K562 (cell line): Measurements from ENCODE around the gene BTD. TPM values are rescaled to one million over a fixed set of nuclear protein-coding genes. Genes with fewer than 3 reads are reported as not detected.

Experiments
- ATAC-seq: fragments of 200-7000 bp; cut with Tn5 transposase; 3 replicates; pipeline ENCODE4 v1.9.1; 2020; ENCODE audit warnings: moderate library complexity
- BruUV-seq: library from RNA; stranded (reverse); fragments of 400-500 nt; replicated peaks from 2 replicates; lab custom pipeline; 2021; lab: Mats Ljungman, UMichigan
- CTCF ChIA-PET: fragments of 300-600 bp; formaldehyde crosslinking; extraction: SDS; loops from one replicate; lab custom pipeline; 2021; ENCODE audit warnings: low intra/inter-chr PET ratio; lab: Yijun Ruan, JAX
- POLR2A ChIA-PET: fragments of 300-600, 350-650 bp; sonication (Branson Sonifier 250); formaldehyde crosslinking; extraction: SDS; loops from one replicate; lab custom pipeline; 2021; ENCODE audit warnings: antibody characterized with exemption, inconsistent platforms; lab: Yijun Ruan, JAX
- DNase-seq, 4 experiments: peaks; one replicate each; pipeline versions ENCODE4 v3.0.0 to v3.0.0-alpha.2; 2011 to 2018; ENCODE audit warnings: low spot score in 3 of 4, mixed read lengths in 3 of 4; ENCODE audit errors: extremely low read depth in 1 of 4
- FAIRE-seq: peaks from 2 replicates; lab custom pipeline; 2011; peaks lifted over from hg19 to GRCh38; lab: Jason Lieb, UNC
- H2AFZ ChIP-seq: 2 replicates; pipeline ENCODE4 v1.6.0; 2011; ENCODE audit warnings: low read depth, low read length, control low read depth, inconsistent platforms
- H3K27ac ChIP-seq: fragments of 200-600 bp; 3 replicates; pipeline ENCODE4 v1.8.0; 2011; ENCODE audit warnings: low read depth, mild to moderate bottlenecking, control low read depth, inconsistent platforms, low read length, moderate library complexity, mixed read lengths; ENCODE audit errors: extremely low read depth
- H3K27me3 ChIP-seq, 2 experiments: fragments of 300-600 bp in 1 of 2; 2 replicates in 1 of 2; 3 replicates in 1 of 2; pipeline versions ENCODE4 v1.6.0 to v1.8.0; 2011; ENCODE audit warnings: inconsistent platforms in 2 of 2, low read length in 2 of 2, mild to moderate bottlenecking in 1 of 2, mixed read lengths in 1 of 2, moderate library complexity in 1 of 2; ENCODE audit not compliant: control insufficient read depth in 2 of 2, insufficient read depth in 2 of 2
- H3K36me3 ChIP-seq: fragments of 300-600 bp; 3 replicates; pipeline ENCODE4 v1.8.0; 2011; ENCODE audit warnings: mild to moderate bottlenecking, low read length, inconsistent platforms; ENCODE audit not compliant: control insufficient read depth, insufficient read depth
- H3K4me1 ChIP-seq, 2 experiments: fragments of 200-600 bp in 1 of 2; replicated peaks in 1 of 2; 2 replicates in 1 of 2; 3 replicates in 1 of 2; pipeline versions ENCODE4 v1.5.1 to v1.8.0; 2011; ENCODE audit warnings: inconsistent platforms in 2 of 2, low read length in 2 of 2, mild to moderate bottlenecking in 1 of 2, mixed read lengths in 1 of 2, moderate library complexity in 1 of 2; ENCODE audit not compliant: control insufficient read depth in 2 of 2, insufficient read depth in 2 of 2
- H3K4me2 ChIP-seq: 2 replicates; pipeline ENCODE4 v1.6.1; 2011; ENCODE audit warnings: low read length, control low read depth, inconsistent platforms, mixed read lengths; ENCODE audit not compliant: insufficient read depth
- H3K4me3 ChIP-seq: fragments of 200-600 bp; sonication (generic), shearing (Covaris generic); 2 replicates; pipeline ENCODE4 v1.5.1; 2016; ENCODE audit warnings: control low read depth, inconsistent platforms
- H3K79me2 ChIP-seq: fragments of 200-600 bp; 3 replicates; pipeline ENCODE4 v1.8.0; 2011; ENCODE audit warnings: low read length, inconsistent platforms; ENCODE audit not compliant: control insufficient read depth, insufficient read depth
- H3K9ac ChIP-seq, 2 experiments: 2 replicates each; pipeline versions ENCODE4 v1.6.0 to v1.6.1; 2011; ENCODE audit warnings: low read depth in 2 of 2, low read length in 2 of 2, control low read depth in 1 of 2, inconsistent platforms in 1 of 2, mild to moderate bottlenecking in 1 of 2, mixed read lengths in 1 of 2; ENCODE audit not compliant: insufficient read depth in 1 of 2
- H3K9me1 ChIP-seq: one replicate; pipeline ENCODE4 v1.6.0; 2011; ENCODE audit warnings: inconsistent platforms, mild to moderate bottlenecking, low read length, moderate library complexity; ENCODE audit not compliant: control insufficient read depth, insufficient read depth
- H3K9me3 ChIP-seq: replicated peaks from 2 replicates; pipeline ENCODE4 v1.5.1; 2011; ENCODE audit warnings: low read depth, low read length, inconsistent platforms; ENCODE audit not compliant: control insufficient read depth, insufficient read depth
- H4K20me1 ChIP-seq: replicated peaks from 2 replicates; pipeline ENCODE4 v1.6.1; 2011; ENCODE audit warnings: low read length, inconsistent platforms, mixed read lengths; ENCODE audit not compliant: control insufficient read depth, insufficient read depth
- CBX1 ChIP-seq: sonication (generic); IDR thresholded peaks from 2 replicates; pipeline ENCODE4 v1.6.1; 2016; ENCODE audit warnings: antibody characterized with exemption, low read depth, mild to moderate bottlenecking
- CBX8 ChIP-seq: fragments of 200-600 bp; sonication (generic); IDR thresholded peaks from 2 replicates; pipeline ENCODE4 v1.6.1; 2012; ENCODE audit warnings: borderline replicate concordance, mixed run types, low read depth, mild to moderate bottlenecking, moderate library complexity, mixed read lengths, low read length, control low read depth, inconsistent platforms; ENCODE audit not compliant: poor library complexity, severe bottlenecking; ENCODE audit errors: extremely low read depth
- CREBBP ChIP-seq: IDR thresholded peaks from one replicate; pipeline ENCODE4 v1.6.1; 2012; ENCODE audit warnings: low read depth, mild to moderate bottlenecking, control low read depth, inconsistent platforms, low read length
- ESRRB ChIP-seq: fragments of 250-450 bp; sonication (Bioruptor Pico); IDR thresholded peaks from 2 replicates; pipeline ENCODE4 v1.5.0; 2020; ENCODE audit warnings: mild to moderate bottlenecking, moderate library complexity, borderline replicate concordance
- FOXJ2 ChIP-seq: fragments of 200-800 bp; sonication (Bioruptor generic); IDR thresholded peaks from 2 replicates; pipeline ENCODE4 v1.6.1; 2016; ENCODE audit warnings: missing genetic modification characterization, missing compliant biosample characterization
- IFI16 ChIP-seq: fragments of 250-450 bp; sonication (Bioruptor Pico); IDR thresholded peaks from 2 replicates; pipeline ENCODE4 v2.1.2; 2022; ENCODE audit warnings: mild to moderate bottlenecking, inconsistent platforms
- KDM1A ChIP-seq, 2 experiments: fragments of 450-650 bp; IDR thresholded peaks; 2 replicates each; pipeline ENCODE4 v1.6.1; 2016; ENCODE audit warnings: mild to moderate bottlenecking in 2 of 2
- NONO ChIP-seq, 2 experiments: fragments of 200-400 bp in 1 of 2; fragments of 450-650 bp in 1 of 2; formaldehyde crosslinking in 1 of 2; IDR thresholded peaks; 2 replicates each; pipeline ENCODE4 v1.6.1; 2017; ENCODE audit warnings: low read depth in 2 of 2, mild to moderate bottlenecking in 2 of 2, moderate library complexity in 2 of 2, low read length in 1 of 2
- NR2C2 ChIP-seq, 2 experiments: fragments of 200-800 bp in 1 of 2; sonication (Bioruptor generic) in 1 of 2; sonication (generic) in 1 of 2; formaldehyde crosslinking in 1 of 2; IDR thresholded peaks; 2 replicates each; pipeline versions ENCODE4 v1.6.1 to v1.8.0; 2016 to 2022; ENCODE audit warnings: mild to moderate bottlenecking in 1 of 2, missing compliant biosample characterization in 1 of 2, missing genetic modification characterization in 1 of 2, missing genetic modification reagents in 1 of 2
- PCBP1 ChIP-seq: fragments of 200-400 bp; formaldehyde crosslinking; IDR thresholded peaks from 2 replicates; pipeline ENCODE4 v1.6.1; 2018; ENCODE audit warnings: mild to moderate bottlenecking, low read depth, low read length; ENCODE audit not compliant: poor library complexity, severe bottlenecking
- RAD21 ChIP-seq, 2 experiments: fragments of 250-450 bp in 1 of 2; fragments of 450-650 bp in 1 of 2; sonication (Bioruptor Pico) in 1 of 2; formaldehyde crosslinking in 1 of 2; IDR thresholded peaks in 1 of 2; conservative IDR thresholded peaks in 1 of 2; 2 replicates each; pipeline versions ENCODE4 v1.4.0 to v1.8.0; 2020 to 2022; ENCODE audit warnings: mild to moderate bottlenecking in 2 of 2, moderate library complexity in 1 of 2
- RFX7 ChIP-seq: fragments of 250-450 bp; sonication (Bioruptor Pico); IDR thresholded peaks from 2 replicates; pipeline ENCODE4 v1.5.1; 2021; ENCODE audit warnings: mild to moderate bottlenecking
- ZNF175 ChIP-seq: fragments of 200-800 bp; sonication (Bioruptor generic); IDR thresholded peaks from 2 replicates; pipeline ENCODE4 v1.6.1; 2016; ENCODE audit warnings: low read depth, mild to moderate bottlenecking, missing genetic modification characterization, missing compliant biosample characterization
- ZNF24 ChIP-seq: fragments of 450-650 bp; IDR thresholded peaks from 2 replicates; pipeline ENCODE4 v1.6.1; 2016
- ZNF408 ChIP-seq: fragments of 250-450 bp; sonication (Bioruptor Pico); IDR thresholded peaks from 2 replicates; pipeline ENCODE4 v1.4.0; 2020; ENCODE audit warnings: low read depth, mild to moderate bottlenecking, moderate library complexity
- ZNF778 ChIP-seq: fragments of 450-650 bp; formaldehyde crosslinking; IDR thresholded peaks from 2 replicates; pipeline ENCODE4 v1.4.0; 2020; ENCODE audit warnings: mild to moderate bottlenecking, moderate library complexity
- ZNF785 ChIP-seq: fragments of 250-450 bp; sonication (Bioruptor Pico); IDR thresholded peaks from 2 replicates; pipeline ENCODE4 v1.4.0; 2020; ENCODE audit warnings: mild to moderate bottlenecking
- WGBS: fragments of 100-300 bp; shearing (Covaris generic); methylation state at CpG from one replicate; pipeline ENCODE4 v1.1.6; 2016; ENCODE audit warnings: low coverage, mixed read lengths; ENCODE audit not compliant: insufficient coverage; ENCODE audit errors: missing lambda C conversion rate; 5-methylcytosine and 5-hydroxymethylcytosine counted together
- in situ Hi-C: fragments of 300-500 bp; cut with MboI; formaldehyde crosslinking; loops from 4 replicates; pipeline ENCODE4 v1.15.0; 2018; ENCODE audit warnings: inconsistent platforms, mixed read lengths
- intact Hi-C: fragments of 100-400 bp; cut with micrococcal nuclease; formaldehyde crosslinking; loops from 2 replicates; pipeline ENCODE4 v1.14.2; 2022
- polyA plus RNA-seq, 8 experiments: library from polyadenylated mRNA; depleted of rRNA in 4 of 8; stranded (reverse) in 5 of 8; unstranded in 3 of 8; fragments of >200 nt; fragmentation: Nextera tagmentation in 2 of 8; fragmentation: Illumina TruSeq in 1 of 8; extraction: Ambion mirVana in 2 of 8; extraction: Trizol in 1 of 8; gene quantifications; 2 replicates each; pipeline versions ENCODE4 v1.2.1 to v1.2.3, GENCODE V29; 2011 to 2014; ENCODE audit warnings: inconsistent platforms in 1 of 8, missing spikeins in 1 of 8
- total RNA-seq, 7 experiments: library from RNA; depleted of rRNA in 6 of 7; stranded (reverse); fragments of >200 nt in 6 of 7; fragmentation: Illumina TruSeq in 2 of 7; extraction: Trizol in 2 of 7; gene quantifications; 2 replicates each; pipeline versions ENCODE4 v1.2.1 to v1.2.3, GENCODE V29; 2011 to 2021; ENCODE audit warnings: low replicate concordance in 1 of 7
- TF ChIP-seq, protein P1 (sequence below): fragments of 250-450 bp; sonication (Bioruptor Pico); IDR thresholded peaks from 2 replicates; pipeline ENCODE4 v1.4.0; 2020; ENCODE audit warnings: mild to moderate bottlenecking, moderate library complexity

BTD gene
- total and polyA plus RNA-seq, 9 of the 15 experiments (the other 6 are each of a cell fraction or from before 2014, with no cell fraction given): 6.6 to 26.2 (median 10.6) TPM

DNA sequence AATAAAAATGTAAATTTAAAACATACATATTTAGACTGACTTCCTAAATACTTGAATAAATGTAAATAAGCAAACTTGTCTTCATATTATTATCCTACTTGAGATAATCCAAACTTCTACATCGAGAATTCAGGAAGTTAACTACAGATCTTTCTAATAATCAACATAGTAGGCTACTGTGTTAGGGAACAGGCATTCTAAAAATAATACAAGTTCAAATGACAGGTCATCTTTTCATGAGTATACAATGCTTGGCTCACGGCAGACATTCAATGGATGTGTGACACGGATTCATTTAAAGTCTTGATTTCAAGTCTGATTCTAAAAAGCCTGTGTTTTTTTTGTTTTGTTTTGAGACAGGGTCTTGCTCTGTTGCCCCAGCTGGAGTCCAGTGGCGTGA lies 88.7 kb downstream of the BTD start:
- Histone ChIP-seq H3K4me3 (no peak overlapping the region), H3K4me2 (no peak overlapping the region), H3K4me1 (peaks cover 0 to 6% of the 10 kb centered on the region in 2 experiments; a peak in 1 of 5 replicates), H3K9me3 (no peaks in the 10 kb centered on the region), H3K9ac (no peak overlapping the region), H3K27ac (no peak overlapping the region), H3K79me2 (no peaks in the 10 kb centered on the region), H3K36me3 (peaks cover 75% of the 10 kb centered on the region), H2AFZ (no peak overlapping the region), H3K9me1 (no peaks in the 10 kb centered on the region), H4K20me1 (no peaks in the 10 kb centered on the region), H3K27me3 (no peaks in the 10 kb centered on the region)
- in situ Hi-C loops (no loop called here), intact Hi-C loops (no loop called here)
- no peak for ATAC-seq
- ChIA-PET CTCF (no interaction called here), POLR2A (interaction anchor here (0.6 to 1.1 kb wide), 3 partner anchors 11 to 280 kb away, joined by 3 read pairs; no protein-coding TSS in a partner anchor)
- DNase-seq: no peak
- WGBS: 89% methylated on average over 4 of the region's 4 CpGs
- no peak for FAIRE-seq
- BruUV-seq: no TSS peak
- TF ChIP-seq PCBP1 (no peak), ZNF175 (CRISPR knock-in tag) (no peak), ZNF785 (no peak), ZNF778 (CRISPR knock-in tag) (no peak), IFI16 (no peak), RFX7 (CRISPR knock-in tag) (no peak), NONO (IDR thresholded peaks at IDR 0.05; ENCODE audit: low read depth in 2 of 2, low read length in 1 of 2) (no peak), CBX8 (no peak), NR2C2 (CRISPR knock-in tag; IDR thresholded peaks at IDR 0.05) (no peak), NR2C2 (tag; IDR thresholded peaks at IDR 0.05) (no peak), CREBBP (no peak), ZNF24 (no peak), RAD21 (CRISPR knock-in tag; conservative IDR thresholded peaks at IDR 0.05 in 1 of 2, IDR thresholded peaks at IDR 0.05 in 1 of 2) (no peak), FOXJ2 (tag) (no peak), CBX1 (no peak), KDM1A (IDR thresholded peaks at IDR 0.05) (no peak), ZNF408 (CRISPR knock-in tag) (no peak), ESRRB (no peak)
- TF ChIP-seq, protein P1, sequence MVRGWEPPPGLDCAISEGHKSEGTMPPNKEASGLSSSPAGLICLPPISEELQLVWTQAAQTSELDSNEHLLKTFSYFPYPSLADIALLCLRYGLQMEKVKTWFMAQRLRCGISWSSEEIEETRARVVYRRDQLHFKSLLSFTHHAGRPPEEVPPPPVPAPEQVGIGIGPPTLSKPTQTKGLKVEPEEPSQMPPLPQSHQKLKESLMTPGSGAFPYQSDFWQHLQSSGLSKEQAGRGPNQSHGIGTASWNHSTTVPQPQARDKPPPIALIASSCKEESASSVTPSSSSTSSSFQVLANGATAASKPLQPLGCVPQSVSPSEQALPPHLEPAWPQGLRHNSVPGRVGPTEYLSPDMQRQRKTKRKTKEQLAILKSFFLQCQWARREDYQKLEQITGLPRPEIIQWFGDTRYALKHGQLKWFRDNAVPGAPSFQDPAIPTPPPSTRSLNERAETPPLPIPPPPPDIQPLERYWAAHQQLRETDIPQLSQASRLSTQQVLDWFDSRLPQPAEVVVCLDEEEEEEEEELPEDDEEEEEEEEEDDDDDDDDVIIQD (CRISPR knock-in tag): no peak
